HG03442 (cell line): ENCODE results near the gene GFOD1.

ENCODE experiments used
- ATAC-seq: cut with Tn5 transposase; IDR thresholded peaks from one replicate; pipeline ENCODE4 v1.9.1; 2021; ENCODE audit warnings: mild to moderate bottlenecking, moderate library complexity; ENCODE audit not compliant: unreplicated experiment

Gene GFOD1

GRCh38 chr6:13487122-13488014, at the start of gene GFOD1:
TSS of gene GFOD1 (minus strand) at chr6:13487600. CDS start at chr6:13486890, 710 bp downstream.
- ATAC-seq = peak; percentile 69

GRCh38 chr6:13536796-13537526, 49.6 kb upstream of the GFOD1 start:
- ATAC-seq = no peak

GRCh38 chr6:13535306-13535705, 47.9 kb upstream of the GFOD1 start:
- no peak for ATAC-seq

- no peak for ATAC-seq
These were observed 47.1 kb upstream of the GFOD1 start for GRCh38 chr6:13534536-13534935.

- ATAC-seq = no peak
These were observed 44.6 kb upstream of the GFOD1 start for GRCh38 chr6:13531956-13532355.

GRCh38 chr6:13528777-13529343, 41.5 kb upstream of the GFOD1 start:
- ATAC-seq = no peak

GRCh38 chr6:13528232-13528631, 40.8 kb upstream of the GFOD1 start:
- ATAC-seq = no peak

- ATAC-seq = no peak
These were observed 40.3 kb upstream of the GFOD1 start for GRCh38 chr6:13527671-13528056.

GRCh38 chr6:13526727-13527670, 39.6 kb upstream of the GFOD1 start:
- ATAC-seq = peak; percentile 71

GRCh38 chr6:13526357-13526726, 38.9 kb upstream of the GFOD1 start:
- no peak for ATAC-seq

- ATAC-seq = no peak
These were observed 37.6 kb upstream of the GFOD1 start for GRCh38 chr6:13524801-13525508.

GRCh38 chr6:13523826-13524622, 36.6 kb upstream of the GFOD1 start:
- no peak for ATAC-seq

- no peak for ATAC-seq
These were observed 35.3 kb upstream of the GFOD1 start for GRCh38 chr6:13522656-13523055.

GRCh38 chr6:13519839-13520238, 32.4 kb upstream of the GFOD1 start:
- no peak for ATAC-seq

GRCh38 chr6:13517116-13517515, 29.7 kb upstream of the GFOD1 start:
- no peak for ATAC-seq

- no peak for ATAC-seq
These were observed 28.5 kb upstream of the GFOD1 start for GRCh38 chr6:13515912-13516311.

GRCh38 chr6:13513626-13514502, 26.5 kb upstream of the GFOD1 start:
- ATAC-seq = no peak

GRCh38 chr6:13512900-13513299, 25.5 kb upstream of the GFOD1 start:
- no peak for ATAC-seq
